SH-SY5Y (cell line): Measurements from ENCODE around the gene MGAT4A.

Experiments used
- GATA2 ChIP-seq: IDR thresholded peaks from 2 replicates; pipeline ENCODE4 v1.6.1; 2011; ENCODE audit warnings: mild to moderate bottlenecking, low read depth, low read length
- GATA3 ChIP-seq: IDR thresholded peaks from 2 replicates; pipeline ENCODE4 v1.6.1; 2011; ENCODE audit warnings: low read depth, mild to moderate bottlenecking, low read length, moderate library complexity

- TF ChIP-seq GATA2: no peak
- TF ChIP-seq GATA3: no peak
Observed at GRCh38 chr2:98654699-98655495, 76.0 kb downstream of the MGAT4A start.
